DOHH2 (cell line): Measurements from ENCODE around the gene CKS1B.

Source experiments
- H3F3A ChIP-seq: fragments of 200-600 bp; sonication (generic), shearing (Covaris generic); 2 replicates; pipeline ENCODE4 v1.6.0; 2016; ENCODE audit warnings: antibody characterized with exemption, mild to moderate bottlenecking; ENCODE audit not compliant: control insufficient read depth, insufficient read depth
- H3K27ac ChIP-seq: fragments of 200-600 bp; sonication (generic); 2 replicates; pipeline ENCODE4 v1.5.1; 2014; ENCODE audit warnings: low read depth, mild to moderate bottlenecking, low read length, moderate library complexity
- H3K27me3 ChIP-seq: fragments of 200-600 bp; sonication (generic); 2 replicates; pipeline ENCODE4 v1.6.1; 2014; ENCODE audit warnings: mild to moderate bottlenecking, low read length, mixed read lengths; ENCODE audit not compliant: control insufficient read depth
- H3K36me3 ChIP-seq: fragments of 200-600 bp; sonication (generic); 2 replicates; pipeline ENCODE4 v1.6.1; 2014; ENCODE audit warnings: mild to moderate bottlenecking, low read length, moderate library complexity, mixed read lengths; ENCODE audit not compliant: control insufficient read depth
- H3K4me1 ChIP-seq: fragments of 200-600 bp; sonication (generic); 2 replicates; pipeline ENCODE4 v1.6.1; 2014; ENCODE audit warnings: mild to moderate bottlenecking, low read length, mixed read lengths; ENCODE audit not compliant: control insufficient read depth
- H3K4me2 ChIP-seq: fragments of 200-600 bp; sonication (generic); 2 replicates; pipeline ENCODE4 v1.6.0; 2014; ENCODE audit warnings: mild to moderate bottlenecking, low read length, moderate library complexity
- H3K4me3 ChIP-seq: fragments of 200-600 bp; sonication (generic); 2 replicates; pipeline ENCODE4 v1.5.1; 2014; ENCODE audit warnings: mild to moderate bottlenecking, low read length, mixed read lengths
- H3K79me2 ChIP-seq: fragments of 200-600 bp; sonication (generic); 2 replicates; pipeline ENCODE4 v1.6.1; 2014; ENCODE audit warnings: mild to moderate bottlenecking, low read length, mixed read lengths; ENCODE audit not compliant: control insufficient read depth
- H3K9me2 ChIP-seq: fragments of 200-600 bp; sonication (generic); replicated peaks from 2 replicates; pipeline ENCODE4 v1.6.1; 2014; ENCODE audit warnings: mild to moderate bottlenecking, low read length, mixed read lengths; ENCODE audit not compliant: control insufficient read depth
- H3K9me3 ChIP-seq: fragments of 200-600 bp; sonication (generic); 2 replicates; pipeline ENCODE4 v1.6.1; 2014; ENCODE audit warnings: antibody characterized with exemption, low read length, mixed read lengths; ENCODE audit not compliant: control insufficient read depth, insufficient read depth
- H4K20me1 ChIP-seq: fragments of 200-600 bp; sonication (generic); 2 replicates; pipeline ENCODE4 v1.6.0; 2014; ENCODE audit warnings: low read depth, mild to moderate bottlenecking, antibody characterized with exemption, low read length, moderate library complexity; ENCODE audit not compliant: control insufficient read depth, insufficient read depth
- EZH2phosphoT487 ChIP-seq: fragments of 200-600 bp; sonication (generic); IDR thresholded peaks from 2 replicates; pipeline ENCODE4 v1.6.1; 2017; ENCODE audit warnings: borderline replicate concordance, mild to moderate bottlenecking, antibody characterized with exemption, low read length, moderate library complexity, mixed read lengths
- TF ChIP-seq, protein P1 (sequence below): fragments of 200-600 bp; sonication (generic); IDR thresholded peaks from one replicate; pipeline ENCODE4 v1.5.1; 2014; ENCODE audit warnings: antibody characterized with exemption, mild to moderate bottlenecking, low read depth, low read length; ENCODE audit not compliant: poor library complexity, severe bottlenecking

Gene CKS1B

DNA sequence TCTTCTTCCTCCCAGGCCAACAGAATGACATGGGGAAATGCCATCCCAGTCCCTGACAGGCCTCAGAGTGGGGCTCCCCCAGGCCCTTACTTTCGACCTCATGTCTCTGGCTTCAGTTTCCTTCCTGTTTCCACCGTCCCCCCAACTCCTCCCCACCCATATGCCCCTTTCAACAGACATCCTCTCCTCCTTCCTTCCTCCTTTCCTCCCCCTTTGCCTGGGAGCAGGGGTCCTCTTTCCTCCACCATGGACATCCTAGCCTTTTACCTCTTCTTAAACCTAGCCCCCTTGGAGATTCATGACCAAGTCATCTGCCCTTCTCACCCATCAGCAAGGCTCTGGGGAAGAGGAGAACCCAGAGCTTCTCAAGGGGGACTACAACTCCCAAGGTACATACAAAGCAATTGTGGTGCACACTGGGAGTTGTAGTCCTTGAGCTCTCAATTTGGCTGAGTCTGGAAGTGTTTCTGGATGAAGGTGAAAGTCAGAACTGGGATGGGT, 32.2 kb downstream of the CKS1B start:
- TF ChIP-seq, protein P1, sequence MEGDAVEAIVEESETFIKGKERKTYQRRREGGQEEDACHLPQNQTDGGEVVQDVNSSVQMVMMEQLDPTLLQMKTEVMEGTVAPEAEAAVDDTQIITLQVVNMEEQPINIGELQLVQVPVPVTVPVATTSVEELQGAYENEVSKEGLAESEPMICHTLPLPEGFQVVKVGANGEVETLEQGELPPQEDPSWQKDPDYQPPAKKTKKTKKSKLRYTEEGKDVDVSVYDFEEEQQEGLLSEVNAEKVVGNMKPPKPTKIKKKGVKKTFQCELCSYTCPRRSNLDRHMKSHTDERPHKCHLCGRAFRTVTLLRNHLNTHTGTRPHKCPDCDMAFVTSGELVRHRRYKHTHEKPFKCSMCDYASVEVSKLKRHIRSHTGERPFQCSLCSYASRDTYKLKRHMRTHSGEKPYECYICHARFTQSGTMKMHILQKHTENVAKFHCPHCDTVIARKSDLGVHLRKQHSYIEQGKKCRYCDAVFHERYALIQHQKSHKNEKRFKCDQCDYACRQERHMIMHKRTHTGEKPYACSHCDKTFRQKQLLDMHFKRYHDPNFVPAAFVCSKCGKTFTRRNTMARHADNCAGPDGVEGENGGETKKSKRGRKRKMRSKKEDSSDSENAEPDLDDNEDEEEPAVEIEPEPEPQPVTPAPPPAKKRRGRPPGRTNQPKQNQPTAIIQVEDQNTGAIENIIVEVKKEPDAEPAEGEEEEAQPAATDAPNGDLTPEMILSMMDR, result no peak
- no peak for TF ChIP-seq EZH2phosphoT487

DNA sequence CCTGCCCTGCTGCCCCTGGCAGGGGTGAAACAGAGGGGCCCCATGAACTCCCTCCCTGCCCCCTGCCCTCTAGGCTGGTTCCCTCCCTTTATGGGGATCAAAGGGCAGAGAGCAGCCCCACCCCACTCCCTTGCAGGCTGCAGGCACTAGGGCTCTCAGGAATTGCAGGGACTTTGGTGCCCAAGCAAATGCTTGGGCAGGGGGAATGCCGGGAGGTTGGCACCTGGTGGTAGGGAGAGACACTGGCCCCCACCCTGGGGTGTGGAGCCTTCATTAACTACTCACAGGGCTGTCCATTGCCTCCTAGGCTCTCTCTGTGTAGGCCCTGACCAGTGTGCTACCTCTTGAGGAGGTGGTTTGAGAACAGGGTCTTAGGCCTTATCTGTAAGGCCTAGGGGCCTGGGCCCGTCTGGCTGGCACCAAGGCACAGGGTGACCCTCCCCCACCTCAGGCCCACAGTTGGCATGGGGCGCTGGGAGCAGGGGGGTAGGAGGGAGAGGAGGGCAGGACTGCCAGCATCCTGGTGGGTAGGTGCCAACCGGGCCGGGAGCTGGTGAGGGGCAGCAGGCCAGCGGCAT, 32.9 kb downstream of the CKS1B start:
- TF ChIP-seq EZH2phosphoT487, result no peak
- TF ChIP-seq, protein P1, result no peak
- Histone ChIP-seq H3K4me3 (no peak overlapping the region), H4K20me1 (no peaks in the 10 kb centered on the region), H3K9me2 (no peaks in the 10 kb centered on the region), H3K27me3 (no peaks in the 10 kb centered on the region), H3K27ac (no peak overlapping the region), H3F3A (peaks cover 21% of the 10 kb centered on the region), H3K4me1 (peaks cover 80% of the 10 kb centered on the region), H3K79me2 (peaks cover 28% of the 10 kb centered on the region), H3K4me2 (no peak overlapping the region), H3K36me3 (no peaks in the 10 kb centered on the region), H3K9me3 (no peaks in the 10 kb centered on the region)

More for the DNA sequence above, 32.2 kb downstream of the CKS1B start:
- H3K36me3 ChIP-seq, result no peaks in the 10 kb centered on the region
- H4K20me1 ChIP-seq, result no peaks in the 10 kb centered on the region
- no peaks in the 10 kb centered on the region for H3K27me3 ChIP-seq
- no peaks in the 10 kb centered on the region for H3K9me3 ChIP-seq
- H3K27ac ChIP-seq, result peak overlapping the region; percentile 68
- peaks cover 28% of the 10 kb centered on the region for H3K79me2 ChIP-seq
- no peaks in the 10 kb centered on the region for H3K9me2 ChIP-seq
- peak overlapping the region; percentile 93 for H3K4me3 ChIP-seq
- H3F3A ChIP-seq, result peaks cover 20% of the 10 kb centered on the region; the same call in 1 of the 2 replicates
- H3K4me2 ChIP-seq, result peak overlapping the region; percentile 93
- H3K4me1 ChIP-seq, result peaks cover 75% of the 10 kb centered on the region

DNA sequence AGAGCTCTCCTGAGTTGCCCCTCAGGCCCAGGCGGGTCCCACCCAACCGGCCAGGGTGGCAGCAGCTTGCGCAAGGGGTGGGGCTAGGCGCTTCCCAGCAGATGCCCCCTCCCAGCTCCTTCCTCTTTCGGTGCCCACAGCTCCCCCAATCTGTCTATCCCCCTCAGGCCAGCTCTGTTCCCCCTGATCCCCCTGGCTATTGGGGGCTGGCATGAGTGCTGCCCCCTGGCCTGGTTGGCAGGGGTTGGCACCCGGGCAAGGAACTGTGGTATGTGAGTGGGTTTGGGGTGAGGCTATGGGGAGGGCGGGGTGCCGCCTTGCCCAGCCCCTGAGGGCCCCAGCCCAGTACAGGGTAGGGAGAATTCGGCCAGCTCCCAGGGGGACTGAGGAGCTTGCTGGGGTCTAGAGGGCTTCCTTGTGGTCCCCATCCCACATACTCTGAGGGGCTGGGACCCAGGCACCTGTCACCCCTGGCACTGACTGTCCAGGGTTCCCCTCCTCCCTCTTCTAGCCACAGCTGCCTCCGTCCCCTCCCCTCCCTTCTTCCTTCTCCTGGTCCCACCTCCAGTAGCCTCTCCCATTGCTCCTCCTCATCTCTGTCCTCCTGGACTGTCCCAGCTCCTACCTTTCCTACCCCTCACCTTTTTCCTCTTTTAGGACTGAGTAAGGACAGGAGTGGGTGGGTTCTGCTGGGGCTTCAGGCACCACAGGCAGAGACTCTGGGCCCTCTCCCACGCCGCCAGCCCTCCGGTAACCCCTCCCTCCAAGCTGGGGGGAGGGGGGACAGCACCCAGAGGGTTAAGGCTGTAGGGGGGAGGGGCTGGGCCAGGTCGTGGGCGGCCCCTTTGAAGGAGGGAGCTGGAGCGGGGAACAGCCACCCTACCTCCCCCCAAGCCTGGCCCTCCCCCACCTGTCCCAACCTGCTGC, 33.8 kb downstream of the CKS1B start:
- Histone ChIP-seq H3K79me2 (peaks cover 21% of the 10 kb centered on the region), H3K4me2 (peak overlapping the region; percentile 43), H3F3A (peaks cover 30% of the 10 kb centered on the region), H3K9me2 (no peaks in the 10 kb centered on the region), H3K27me3 (no peaks in the 10 kb centered on the region), H3K36me3 (no peaks in the 10 kb centered on the region), H3K9me3 (no peaks in the 10 kb centered on the region), H4K20me1 (no peaks in the 10 kb centered on the region), H3K4me3 (no peak overlapping the region), H3K27ac (no peak overlapping the region), H3K4me1 (peaks cover 89% of the 10 kb centered on the region)
- TF ChIP-seq, protein P1, result no peak
